MCF 10A (cell line): ENCODE measurements around the gene NODAL. TPM values are rescaled to one million over a fixed set of nuclear protein-coding genes. Genes with fewer than 3 reads are reported as not detected.

ENCODE experiments used
- BruUV-seq: library from RNA; stranded (reverse); fragments of 400-500 nt; replicated peaks from 2 replicates; lab custom pipeline; 2021; lab: Mats Ljungman, UMichigan
- CTCF ChIA-PET: fragments of 300-600 bp; sonication (Branson Sonifier 250); formaldehyde crosslinking; extraction: SDS; loops from one replicate; lab custom pipeline; 2021; ENCODE audit warnings: antibody characterized with exemption, inconsistent platforms; lab: Yijun Ruan, JAX
- POLR2A ChIA-PET: fragments of 300-600, 350-650 bp; sonication (Branson Sonifier 250); formaldehyde crosslinking; extraction: SDS; loops from one replicate; lab custom pipeline; 2020; ENCODE audit warnings: antibody characterized with exemption, inconsistent platforms; lab: Yijun Ruan, JAX
- DNase-seq: peaks from one replicate; pipeline ENCODE4 v3.0.0-alpha.2; 2018; ENCODE audit not compliant: unreplicated experiment
- H3K27ac Mint-ChIP-seq: one replicate; pipeline ENCODE4 v1.8.0; 2022; ENCODE audit warnings: mild to moderate bottlenecking, low read depth, mixed read lengths; ENCODE audit not compliant: unreplicated experiment
- H3K27me3 Mint-ChIP-seq: one replicate; pipeline ENCODE4 v1.8.0; 2022; ENCODE audit warnings: mixed read lengths; ENCODE audit not compliant: insufficient read depth, unreplicated experiment
- H3K36me3 Mint-ChIP-seq: one replicate; pipeline ENCODE4 v1.8.0; 2022; ENCODE audit warnings: mild to moderate bottlenecking, moderate library complexity, mixed read lengths; ENCODE audit not compliant: insufficient read depth, unreplicated experiment
- H3K4me1 Mint-ChIP-seq: one replicate; pipeline ENCODE4 v1.8.0; 2022; ENCODE audit warnings: mixed read lengths; ENCODE audit not compliant: insufficient read depth, unreplicated experiment
- H3K4me3 Mint-ChIP-seq: one replicate; pipeline ENCODE4 v1.8.0; 2022; ENCODE audit warnings: mild to moderate bottlenecking, moderate library complexity, mixed read lengths; ENCODE audit not compliant: unreplicated experiment
- H3K9me3 Mint-ChIP-seq: one replicate; pipeline ENCODE4 v1.8.0; 2022; ENCODE audit warnings: mixed read lengths; ENCODE audit not compliant: unreplicated experiment
- intact Hi-C: fragments of 100-400 bp; cut with micrococcal nuclease; formaldehyde crosslinking; loops from 2 replicates; pipeline ENCODE4 v1.14.1; 2022
- total RNA-seq: library from RNA; stranded (reverse); gene quantifications from 2 replicates; pipeline ENCODE4 v1.2.3, GENCODE V29; 2022
- TF ChIP-seq, protein P1 (sequence below): fragments of 200-600 bp; IDR thresholded peaks from one replicate; pipeline ENCODE4 v1.8.0; 2022; ENCODE audit warnings: antibody characterized with exemption, mild to moderate bottlenecking; ENCODE audit not compliant: unreplicated experiment

The NODAL gene
- total RNA-seq, 1 experiment from 2014 or later: not detected

GRCh38 chr10:70437721-70438120, 3.8 kb downstream of the NODAL start:
- CTCF ChIA-PET: no interaction called here
- BruUV-seq: no TSS peak
- Mint-ChIP-seq H3K4me3 (no peak overlapping the region), H3K9me3 (no peaks in the 10 kb centered on the region), H3K4me1 (no peaks in the 10 kb centered on the region), H3K27ac (no peak overlapping the region), H3K36me3 (no peaks in the 10 kb centered on the region), H3K27me3 (peaks cover 13% of the 10 kb centered on the region)
- TF ChIP-seq, protein P1, sequence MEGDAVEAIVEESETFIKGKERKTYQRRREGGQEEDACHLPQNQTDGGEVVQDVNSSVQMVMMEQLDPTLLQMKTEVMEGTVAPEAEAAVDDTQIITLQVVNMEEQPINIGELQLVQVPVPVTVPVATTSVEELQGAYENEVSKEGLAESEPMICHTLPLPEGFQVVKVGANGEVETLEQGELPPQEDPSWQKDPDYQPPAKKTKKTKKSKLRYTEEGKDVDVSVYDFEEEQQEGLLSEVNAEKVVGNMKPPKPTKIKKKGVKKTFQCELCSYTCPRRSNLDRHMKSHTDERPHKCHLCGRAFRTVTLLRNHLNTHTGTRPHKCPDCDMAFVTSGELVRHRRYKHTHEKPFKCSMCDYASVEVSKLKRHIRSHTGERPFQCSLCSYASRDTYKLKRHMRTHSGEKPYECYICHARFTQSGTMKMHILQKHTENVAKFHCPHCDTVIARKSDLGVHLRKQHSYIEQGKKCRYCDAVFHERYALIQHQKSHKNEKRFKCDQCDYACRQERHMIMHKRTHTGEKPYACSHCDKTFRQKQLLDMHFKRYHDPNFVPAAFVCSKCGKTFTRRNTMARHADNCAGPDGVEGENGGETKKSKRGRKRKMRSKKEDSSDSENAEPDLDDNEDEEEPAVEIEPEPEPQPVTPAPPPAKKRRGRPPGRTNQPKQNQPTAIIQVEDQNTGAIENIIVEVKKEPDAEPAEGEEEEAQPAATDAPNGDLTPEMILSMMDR: no peak
- POLR2A ChIA-PET: interaction anchor here (0.6 to 1.9 kb wide), 3 partner anchors 13 to 1607 kb away, joined by 3 to 6 read pairs (median 3); no protein-coding TSS in a partner anchor
- DNase-seq: no peak
- intact Hi-C loops: no loop called here

DNA sequence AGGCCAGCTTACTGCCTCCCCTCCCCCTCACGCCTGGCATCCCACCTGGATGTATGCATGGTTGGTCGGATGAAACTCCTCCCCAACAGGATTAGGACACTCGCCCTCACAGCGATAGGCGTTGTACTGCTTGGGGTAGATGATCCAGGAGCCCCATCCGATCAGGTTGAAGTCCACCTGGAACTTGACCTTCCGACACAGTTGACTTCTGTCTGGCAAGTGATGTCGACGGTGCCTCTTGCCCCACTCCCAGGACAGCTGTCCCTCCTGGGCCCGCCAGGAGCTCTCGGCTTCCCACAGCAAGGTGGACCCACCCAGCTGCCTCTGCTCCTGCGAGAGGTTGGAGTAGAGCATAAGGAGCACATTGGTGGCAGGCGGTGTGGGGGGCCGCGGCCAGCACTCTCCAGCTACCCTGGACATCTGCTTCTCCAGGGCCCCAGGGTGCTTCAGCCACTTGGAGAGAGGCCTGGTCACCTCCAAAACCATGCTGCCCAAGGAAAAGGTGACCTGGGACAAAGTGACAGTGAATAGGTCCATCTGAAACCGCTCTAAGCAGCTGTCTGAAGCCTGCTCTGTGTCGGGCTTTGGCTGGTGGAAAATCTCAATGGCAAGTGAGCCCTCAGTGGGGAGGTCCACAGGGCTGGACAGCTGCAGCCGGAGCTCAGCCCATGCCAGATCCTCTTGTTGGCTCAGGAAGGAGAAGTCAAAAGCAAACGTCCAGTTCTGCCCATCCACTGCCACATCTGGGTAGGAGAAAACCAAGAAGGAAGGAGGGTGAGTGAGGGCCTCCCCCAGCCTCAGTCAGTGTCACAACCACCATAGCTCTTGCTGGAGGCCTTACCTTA, 6.0 kb downstream of the NODAL start:
- BruUV-seq: no TSS peak
- intact Hi-C loops: no loop called here
- H3K4me1 Mint-ChIP-seq: no peaks in the 10 kb centered on the region
- ChIA-PET POLR2A (interaction anchor here (0.8 to 1.3 kb wide), 3 partner anchors 10 to 32 kb away, joined by 3 read pairs; partner anchors contain the start of gene EIF4EBP2), CTCF (interaction anchor here (0.6 to 0.9 kb wide), 3 partner anchors 25 to 1175 kb away, joined by 3 read pairs; no protein-coding TSS in a partner anchor)
- no peaks in the 10 kb centered on the region for H3K36me3 Mint-ChIP-seq
- DNase-seq: no peak
- TF ChIP-seq, protein P1: no peak
- no peak overlapping the region for H3K4me3 Mint-ChIP-seq
- no peaks in the 10 kb centered on the region for H3K9me3 Mint-ChIP-seq
- H3K27ac Mint-ChIP-seq: no peak overlapping the region
- peaks cover 3% of the 10 kb centered on the region for H3K27me3 Mint-ChIP-seq

DNA sequence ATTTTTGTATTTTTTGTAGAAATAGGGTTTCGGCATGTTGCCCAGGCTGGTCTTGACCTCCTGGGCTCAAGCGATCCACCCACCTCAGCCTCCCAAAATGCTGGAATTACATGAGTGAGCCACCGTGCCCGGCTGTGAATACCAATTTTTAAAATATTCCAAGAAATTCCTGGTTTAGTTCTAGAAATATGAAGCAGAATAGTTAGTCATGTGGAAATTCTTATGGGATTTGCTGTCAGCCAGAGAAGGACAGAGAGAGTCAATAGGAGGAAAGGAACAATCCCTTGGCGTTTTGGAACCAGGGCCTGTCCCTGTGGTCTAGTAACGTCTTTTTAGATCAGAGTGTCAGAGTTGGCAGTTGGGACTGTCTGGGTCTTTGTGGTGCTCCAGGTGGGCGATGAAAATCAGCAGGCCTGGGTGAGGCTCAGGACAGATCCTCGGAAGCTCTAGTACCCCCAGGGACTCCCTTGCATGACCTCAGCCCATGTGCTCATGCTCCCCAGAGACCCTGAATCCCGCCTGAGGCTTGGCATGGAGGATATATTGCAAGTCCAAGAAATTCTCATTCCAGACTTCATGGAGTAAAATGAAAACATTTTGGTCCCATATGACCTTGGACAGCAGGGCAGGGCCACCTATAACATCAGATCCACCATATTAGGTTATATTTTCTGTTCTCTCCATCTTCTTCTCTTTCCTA, 7.8 kb downstream of the NODAL start:
- TF ChIP-seq, protein P1: no peak
- no peak overlapping the region for H3K4me3 Mint-ChIP-seq
- H3K27me3 Mint-ChIP-seq: no peaks in the 10 kb centered on the region
- POLR2A ChIA-PET: interaction anchor here (1.3 to 1.5 kb wide), 2 partner anchors 17 to 30 kb away, joined by 3 to 4 read pairs; partner anchors contain the start of gene EIF4EBP2
- no peak overlapping the region for H3K27ac Mint-ChIP-seq
- no peak for DNase-seq
- H3K4me1 Mint-ChIP-seq: no peaks in the 10 kb centered on the region
- CTCF ChIA-PET: interaction anchor here (0.7 to 1.0 kb wide), 2 partner anchors 21 to 27 kb away, joined by 3 read pairs; no protein-coding TSS in a partner anchor
- intact Hi-C loops: no loop called here
- peaks cover under 1% of the 10 kb centered on the region for H3K36me3 Mint-ChIP-seq
- H3K9me3 Mint-ChIP-seq: no peaks in the 10 kb centered on the region
- BruUV-seq: no TSS peak
